H1 (cell line): Measurements from ENCODE around the gene IL17REL. TPM values are rescaled to one million over a fixed set of nuclear protein-coding genes. Genes with fewer than 3 reads are reported as not detected.

Experiments used
- CTCF ChIA-PET: fragments of 300-600 bp; sonication (Branson Sonifier 250); formaldehyde crosslinking; loops from one replicate; lab custom pipeline; 2021; ENCODE audit not compliant: partially characterized antibody; lab: Charles Lee
- POLR2A ChIA-PET: fragments of 300-600 bp; sonication (Branson Sonifier 250); formaldehyde crosslinking; loops from one replicate; lab custom pipeline; 2021; ENCODE audit warnings: inconsistent platforms; ENCODE audit not compliant: partially characterized antibody; lab: Charles Lee
- DNase-seq, 2 experiments: peaks; one replicate each; pipeline versions ENCODE4 v3.0.0 to v3.0.0-alpha.2; 2010 to 2022; ENCODE audit warnings: low spot score in 2 of 2, low read depth in 1 of 2, mixed read lengths in 1 of 2
- FAIRE-seq: peaks from 2 replicates; lab custom pipeline; 2011; peaks lifted over from hg19 to GRCh38; lab: Jason Lieb, UNC
- H2AFZ ChIP-seq: 2 replicates; pipeline ENCODE4 v1.8.1; 2012; ENCODE audit warnings: low read length, inconsistent platforms
- H2AK5ac ChIP-seq: 2 replicates; pipeline ENCODE4 v1.6.1; 2013; ENCODE audit warnings: low read depth, low read length
- H2BK120ac ChIP-seq: replicated peaks from 2 replicates; pipeline ENCODE3; 2013; ENCODE audit warnings: low read depth, low read length, inconsistent platforms
- H2BK12ac ChIP-seq: 2 replicates; pipeline ENCODE4 v1.6.1; 2013; ENCODE audit warnings: low read depth, low read length
- H2BK15ac ChIP-seq: 2 replicates; pipeline ENCODE4 v1.6.1; 2013; ENCODE audit warnings: low read length
- H2BK20ac ChIP-seq: 2 replicates; pipeline ENCODE4 v1.6.1; 2013; ENCODE audit warnings: low read length
- H2BK5ac ChIP-seq: 2 replicates; pipeline ENCODE4 v1.6.1; 2013; ENCODE audit warnings: low read depth, low read length
- H3K14ac ChIP-seq: 2 replicates; pipeline ENCODE4 v1.6.1; 2013; ENCODE audit warnings: inconsistent platforms; ENCODE audit not compliant: insufficient read length
- H3K18ac ChIP-seq: 2 replicates; pipeline ENCODE4 v1.6.1; 2013; ENCODE audit warnings: low read length; ENCODE audit errors: extremely low read depth
- H3K23ac ChIP-seq: 2 replicates; pipeline ENCODE4 v1.6.1; 2013; ENCODE audit warnings: inconsistent platforms; ENCODE audit not compliant: insufficient read length
- H3K23me2 ChIP-seq: 2 replicates; pipeline ENCODE4 v1.6.1; 2013; ENCODE audit warnings: low read depth, low read length
- H3K27ac ChIP-seq: 2 replicates; pipeline ENCODE4 v1.6.1; 2011; ENCODE audit warnings: low read depth, low read length, inconsistent platforms
- H3K27me3 ChIP-seq, 4 experiments: replicated peaks in 1 of 4; 1 replicate in 1 of 4; 2 replicates in 3 of 4; pipeline versions ENCODE4 v1.6.1 to v1.8.1; 2011 to 2013; ENCODE audit warnings: low read length in 3 of 4, mild to moderate bottlenecking in 3 of 4, inconsistent platforms in 2 of 4, mixed read lengths in 2 of 4, moderate library complexity in 1 of 4; ENCODE audit not compliant: control insufficient read depth in 3 of 4, insufficient read depth in 3 of 4; ENCODE audit errors: extremely low read depth in 1 of 4
- H3K36me3 ChIP-seq, 4 experiments: 2 replicates each; pipeline versions ENCODE4 v1.6.1 to v1.8.1; 2011 to 2013; ENCODE audit warnings: mild to moderate bottlenecking in 4 of 4, low read length in 3 of 4, moderate library complexity in 2 of 4, control low read depth in 1 of 4, inconsistent platforms in 1 of 4; ENCODE audit not compliant: insufficient read depth in 4 of 4, control insufficient read depth in 2 of 4
- H3K4ac ChIP-seq: replicated peaks from 2 replicates; pipeline ENCODE3; 2013; ENCODE audit warnings: low read length, low read depth, mixed read lengths, inconsistent platforms; ENCODE audit not compliant: insufficient read length
- H3K4me1 ChIP-seq, 4 experiments: replicated peaks in 1 of 4; 1 replicate in 1 of 4; 2 replicates in 3 of 4; pipeline versions ENCODE4 v1.6.1 to v1.8.1; 2011 to 2013; ENCODE audit warnings: low read length in 3 of 4, inconsistent platforms in 2 of 4, mixed read lengths in 1 of 4; ENCODE audit not compliant: insufficient read depth in 4 of 4, control insufficient read depth in 3 of 4
- H3K4me2 ChIP-seq, 2 experiments: 2 replicates each; pipeline versions ENCODE4 v1.6.1 to v1.8.1; 2011 to 2013; ENCODE audit warnings: low read depth in 2 of 2, low read length in 2 of 2, control low read depth in 1 of 2, inconsistent platforms in 1 of 2, mild to moderate bottlenecking in 1 of 2; ENCODE audit not compliant: insufficient read depth in 1 of 2
- H3K4me3 ChIP-seq, 4 experiments: fragments of 200-600, 300-600 bp in 1 of 4; sonication (generic), shearing (Covaris generic), sonication (Bioruptor Twin) in 1 of 4; 2 replicates each; pipeline versions ENCODE4 v1.5.1 to v1.8.1; 2011 to 2016; ENCODE audit warnings: low read length in 4 of 4, low read depth in 3 of 4, control low read depth in 2 of 4, inconsistent platforms in 2 of 4, mild to moderate bottlenecking in 2 of 4, mixed read lengths in 1 of 4, moderate library complexity in 1 of 4; ENCODE audit not compliant: insufficient read depth in 2 of 4; ENCODE audit errors: extremely low read depth in 1 of 4
- H3K56ac ChIP-seq: replicated peaks from 2 replicates; pipeline ENCODE3; 2013; ENCODE audit warnings: low read depth, mild to moderate bottlenecking, mixed read lengths, low read length, inconsistent platforms; ENCODE audit not compliant: insufficient read length
- H3K79me1 ChIP-seq: 2 replicates; pipeline ENCODE4 v1.6.1; 2013; ENCODE audit warnings: low read depth, low read length, control low read depth
- H3K79me2 ChIP-seq, 2 experiments: 2 replicates each; pipeline versions ENCODE4 v1.6.1 to v1.8.1; 2012 to 2013; ENCODE audit warnings: low read length in 2 of 2, mild to moderate bottlenecking in 2 of 2, inconsistent platforms in 1 of 2; ENCODE audit not compliant: insufficient read depth in 2 of 2, control insufficient read depth in 1 of 2
- H3K9ac ChIP-seq, 4 experiments: replicated peaks in 1 of 4; 1 replicate in 1 of 4; 2 replicates in 3 of 4; pipeline versions ENCODE4 v1.6.1 to v1.8.1; 2011 to 2013; ENCODE audit warnings: low read depth in 3 of 4, low read length in 3 of 4, control low read depth in 2 of 4, mild to moderate bottlenecking in 2 of 4, moderate library complexity in 2 of 4, inconsistent platforms in 1 of 4; ENCODE audit errors: extremely low read depth in 1 of 4
- H3K9me3 ChIP-seq, 2 experiments: 2 replicates each; pipeline versions ENCODE4 v1.6.1 to v1.8.1; 2012 to 2013; ENCODE audit warnings: mild to moderate bottlenecking in 2 of 2, moderate library complexity in 2 of 2, control low read depth in 1 of 2, inconsistent platforms in 1 of 2, low read depth in 1 of 2, low read length in 1 of 2, mixed read lengths in 1 of 2; ENCODE audit not compliant: insufficient read depth in 2 of 2
- H4K20me1 ChIP-seq, 2 experiments: replicated peaks in 1 of 2; 2 replicates each; pipeline versions ENCODE3 to v1.8.1; 2011 to 2013; ENCODE audit warnings: inconsistent platforms in 2 of 2, low read length in 2 of 2, mild to moderate bottlenecking in 1 of 2; ENCODE audit not compliant: insufficient read depth in 2 of 2, control insufficient read depth in 1 of 2
- H4K5ac ChIP-seq: 2 replicates; pipeline ENCODE4 v1.6.1; 2013; ENCODE audit warnings: low read length, low read depth, mixed read lengths, inconsistent platforms; ENCODE audit not compliant: insufficient read length
- H4K8ac ChIP-seq: 2 replicates; pipeline ENCODE4 v1.8.0; 2013; ENCODE audit warnings: mild to moderate bottlenecking, moderate library complexity, low read length, inconsistent platforms; ENCODE audit not compliant: insufficient read depth; ENCODE audit errors: extremely low read depth
- H4K91ac ChIP-seq: replicated peaks from 2 replicates; pipeline ENCODE3; 2013; ENCODE audit warnings: low read length, mixed read lengths, inconsistent platforms; ENCODE audit not compliant: insufficient read length
- RXRA ChIP-seq: IDR thresholded peaks from 2 replicates; pipeline ENCODE4 v1.6.1; 2011; ENCODE audit warnings: low read depth, mild to moderate bottlenecking, low read length, moderate library complexity; ENCODE audit not compliant: insufficient read depth
- WGBS, 2 experiments: shearing (Covaris generic) in 1 of 2; methylation state at CpG; one replicate each; pipeline versions ENCODE4 v1.1.6 to v1.1.7; 2013 to 2015; ENCODE audit warnings: low lambda C conversion rate in 2 of 2, mixed read lengths in 2 of 2, inconsistent platforms in 1 of 2, low coverage in 1 of 2, missing lambda C conversion rate in 1 of 2; ENCODE audit not compliant: insufficient replicate concordance in 2 of 2, insufficient coverage in 1 of 2, insufficient read length in 1 of 2; ENCODE audit errors: extremely low coverage in 1 of 2, missing lambda C conversion rate in 1 of 2; 5-methylcytosine and 5-hydroxymethylcytosine counted together
- polyA plus RNA-seq, 7 experiments: library from polyadenylated mRNA; depleted of rRNA in 3 of 7; stranded (reverse) in 5 of 7; unstranded in 2 of 7; fragments of >200 nt in 5 of 7; fragments of 200-250 nt in 2 of 7; gene quantifications; 1 replicate in 5 of 7; 2 replicates in 1 of 7; 4 replicates in 1 of 7; pipeline versions ENCODE4 v1.2.1 to v1.2.3, GENCODE V29; 2011 to 2013; ENCODE audit warnings: missing spikeins in 2 of 7, mixed read lengths in 2 of 7
- total RNA-seq: library from RNA; stranded (reverse); fragmentation: NEBNext Ultra II Directional; extraction: Animal tissue kit (Norgen Biotek cat#: 25700); gene quantifications from 2 replicates; pipeline ENCODE4 v1.2.1, GENCODE V29; 2021

IL17REL gene
- total and polyA plus RNA-seq, 2 of the 8 experiments (the other 6 are each of a cell fraction or from before 2014, with no cell fraction given): 0.15 to 0.20 TPM

DNA sequence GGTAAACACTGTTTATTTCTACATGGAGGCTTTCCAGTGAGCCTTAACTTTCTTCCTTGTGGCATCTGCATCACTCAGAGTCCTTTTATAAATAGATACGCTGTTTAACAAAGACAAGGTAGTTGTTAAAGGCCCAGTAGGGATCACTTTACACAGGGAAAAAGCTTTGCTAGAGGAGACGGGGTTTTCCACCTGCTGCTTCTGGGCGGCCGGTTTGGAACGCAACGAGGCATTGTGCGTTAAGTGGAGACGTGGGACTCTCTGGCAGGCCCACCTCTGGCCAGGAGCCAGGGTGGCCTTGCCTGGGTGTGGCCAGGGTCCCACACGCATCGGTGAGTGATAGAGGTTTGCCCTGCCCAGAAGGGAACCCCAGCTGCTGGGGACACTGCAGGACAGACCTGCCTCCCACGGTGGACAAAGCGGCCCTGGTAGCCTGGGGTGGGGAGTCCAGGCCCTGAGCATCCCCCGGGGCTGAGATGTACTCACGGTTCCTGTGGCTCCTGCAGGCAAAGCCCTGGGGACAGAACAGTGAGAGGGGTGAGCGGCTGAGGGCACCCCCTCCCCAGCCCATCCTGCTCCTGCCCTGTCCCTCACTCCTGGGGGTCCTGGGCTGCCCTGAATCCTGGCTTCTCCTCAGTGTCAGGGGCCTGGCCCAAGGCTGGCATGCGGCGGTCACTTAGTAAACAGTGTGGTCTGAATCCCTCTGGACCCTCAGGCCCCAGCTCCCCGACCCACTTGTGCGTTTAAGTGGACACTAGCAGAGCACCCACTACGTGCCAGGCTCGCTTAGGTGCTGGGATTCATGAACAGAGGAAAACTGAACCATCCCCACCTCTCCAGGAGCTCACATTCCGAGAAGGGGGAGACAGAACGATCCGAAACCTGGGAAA is 4.2 kb downstream of the IL17REL start:
- no peak overlapping the region for H4K5ac ChIP-seq
- H3K14ac ChIP-seq: no peak overlapping the region
- FAIRE-seq (no peak), DNase-seq (peak in 1 of 2 experiments; percentile 48)
- no peak overlapping the region for H2AK5ac ChIP-seq
- H4K8ac ChIP-seq: peak overlapping the region; percentile 47; the same call in 1 of the 2 replicates
- no peak overlapping the region for H3K4ac ChIP-seq
- H2BK15ac ChIP-seq: no peak overlapping the region
- no peaks in the 10 kb centered on the region for H3K9me3 ChIP-seq
- H3K23me2 ChIP-seq: peaks cover 2% of the 10 kb centered on the region; the same call in 1 of the 2 replicates
- H2BK12ac ChIP-seq: 0 out of 2 replicates have a peak overlapping the region, but pooled peaks have one; percentile 33
- H2BK120ac ChIP-seq: no peak overlapping the region
- peaks cover 0 to 16% (median 10%) of the 10 kb centered on the region in 4 experiments; a peak in 6 of 7 replicates for H3K4me1 ChIP-seq
- H4K20me1 ChIP-seq: no peaks in the 10 kb centered on the region
- no peak overlapping the region for H3K4me3 ChIP-seq
- no peak overlapping the region for H3K23ac ChIP-seq
- H3K9ac ChIP-seq: no peak overlapping the region
- no peak overlapping the region for H3K27ac ChIP-seq
- peak overlapping the region; percentile 40 for H4K91ac ChIP-seq
- no peak overlapping the region for H3K56ac ChIP-seq
- H3K27me3 ChIP-seq: peaks cover 2 to 34% (median 23%) of the 10 kb centered on the region in 4 experiments
- H2BK5ac ChIP-seq: no peak overlapping the region; the same call in 1 of the 2 replicates
- 0 out of 2 replicates have a peak overlapping the region, but pooled peaks have one; percentile 32 for H2BK20ac ChIP-seq
- ChIA-PET CTCF (interaction anchor here (0.9 to 1.6 kb wide), 4 partner anchors 15 to 57 kb away, joined by 3 to 8 read pairs (median 5); no protein-coding TSS in a partner anchor), POLR2A (interaction anchor here (0.7 to 0.8 kb wide), 2 partner anchors 37 to 235 kb away, joined by 3 read pairs; no protein-coding TSS in a partner anchor)
- H2AFZ ChIP-seq: no peak overlapping the region
- no peaks in the 10 kb centered on the region for H3K79me1 ChIP-seq
- H3K79me2 ChIP-seq: no peaks in the 10 kb centered on the region
- H3K4me2 ChIP-seq: peak overlapping the region in 1 of 2 experiments; percentile 28; a peak in 1 of 4 replicates
- WGBS, 2 experiments: 66% methylated on average over 24 of the region's 24 CpGs; no CpG with 5 or more reads in 1 of the 2 experiments
- H3K18ac ChIP-seq: no peak overlapping the region
- H3K36me3 ChIP-seq: no peaks in the 10 kb centered on the region
- TF ChIP-seq RXRA: no peak
